K562 (cell line): ENCODE data around the gene VDR. TPM values are rescaled to one million over a fixed set of nuclear protein-coding genes. Genes with fewer than 3 reads are reported as not detected.
A peak's percentile ranks its signal among the peaks of the same experiment; 100 is the strongest.

Experiments used
- ARID1B ChIP-seq: fragments of 450-650 bp; IDR thresholded peaks from 2 replicates; pipeline ENCODE4 v1.6.1; 2016; ENCODE audit warnings: antibody characterized with exemption, mild to moderate bottlenecking, inconsistent platforms
- BRD9 ChIP-seq: fragments of 450-650 bp; IDR thresholded peaks from 2 replicates; pipeline ENCODE4 v1.6.1; 2018; ENCODE audit warnings: low read depth; ENCODE audit not compliant: partially characterized antibody
- HDAC2 ChIP-seq: fragments of 450-650 bp; IDR thresholded peaks from 2 replicates; pipeline ENCODE4 v1.6.1; 2016; ENCODE audit warnings: mild to moderate bottlenecking
- NBN ChIP-seq: fragments of 450-650 bp; IDR thresholded peaks from 2 replicates; pipeline ENCODE4 v1.6.1; 2016; ENCODE audit warnings: low read depth, mild to moderate bottlenecking
- NFRKB ChIP-seq: fragments of 450-650 bp; IDR thresholded peaks from 2 replicates; pipeline ENCODE4 v1.6.1; 2016; ENCODE audit warnings: low read depth
- RBBP5 ChIP-seq: fragments of 200-600 bp; sonication (generic); IDR thresholded peaks from 2 replicates; pipeline ENCODE4 v1.6.1; 2012; ENCODE audit warnings: borderline replicate concordance, mild to moderate bottlenecking, low read length, control low read depth, inconsistent platforms; ENCODE audit not compliant: insufficient read depth, poor library complexity, severe bottlenecking
- SIN3B ChIP-seq: fragments of 450-650 bp; IDR thresholded peaks from 2 replicates; pipeline ENCODE4 v1.6.1; 2017; ENCODE audit warnings: low read depth, mild to moderate bottlenecking, moderate library complexity
- SMAD4 ChIP-seq: fragments of 250-450 bp; sonication (Bioruptor Pico); conservative IDR thresholded peaks from 2 replicates; pipeline ENCODE4 v1.8.0; 2021; ENCODE audit warnings: inconsistent platforms, mild to moderate bottlenecking, moderate library complexity
- SRF ChIP-seq, 2 experiments: fragments of 250-450, 450-650 bp in 1 of 2; sonication (Bioruptor Pico) in 1 of 2; sonication (generic) in 1 of 2; formaldehyde crosslinking; IDR thresholded peaks; 2 replicates each; pipeline versions ENCODE4 v1.5.0 to v1.5.1; 2020 to 2022; ENCODE audit warnings: mild to moderate bottlenecking in 1 of 2, missing genetic modification reagents in 1 of 2
- SUPT5H ChIP-seq: fragments of 450-650 bp; IDR thresholded peaks from 2 replicates; pipeline ENCODE4 v1.6.1; 2016
- TAF1 ChIP-seq: IDR thresholded peaks from 2 replicates; pipeline ENCODE4 v1.6.1; 2011; ENCODE audit warnings: mild to moderate bottlenecking, low read length, moderate library complexity; ENCODE audit not compliant: insufficient read depth, control insufficient read depth, severe bottlenecking; ENCODE audit errors: extremely low read depth
- U2AF2 ChIP-seq: fragments of 200-400 bp; formaldehyde crosslinking; optimal IDR thresholded peaks from 2 replicates; pipeline ENCODE3; 2017; ENCODE audit warnings: low read depth, mild to moderate bottlenecking, low read length
- YY1 ChIP-seq, 3 experiments: IDR thresholded peaks; 2 replicates each; pipeline ENCODE4 v1.6.1; 2011; ENCODE audit warnings: low read length in 2 of 3, mild to moderate bottlenecking in 2 of 3, moderate library complexity in 2 of 3, borderline replicate concordance in 1 of 3, control low read depth in 1 of 3, low read depth in 1 of 3; ENCODE audit not compliant: insufficient read depth in 3 of 3, insufficient replicate concordance in 2 of 3, control insufficient read depth in 1 of 3, insufficient read length in 1 of 3; ENCODE audit errors: extremely low read depth in 1 of 3
- ZBTB2 ChIP-seq: fragments of 450-650 bp; IDR thresholded peaks from 2 replicates; pipeline ENCODE4 v1.6.1; 2016; ENCODE audit warnings: antibody characterized with exemption
- ZKSCAN8 ChIP-seq: fragments of 200-800 bp; sonication (Bioruptor generic); IDR thresholded peaks from 2 replicates; pipeline ENCODE4 v1.6.1; 2016; ENCODE audit warnings: missing genetic modification characterization, missing compliant biosample characterization
- ZNF644 ChIP-seq: fragments of 200-800 bp; sonication (Bioruptor generic); IDR thresholded peaks from 2 replicates; pipeline ENCODE4 v1.6.1; 2016; ENCODE audit warnings: low read depth, missing genetic modification characterization, missing compliant biosample characterization
- ZNF740 ChIP-seq, 3 experiments: fragments of 200-800 bp in 1 of 3; sonication (Bioruptor generic) in 1 of 3; sonication (generic) in 1 of 3; formaldehyde crosslinking in 1 of 3; IDR thresholded peaks; 2 replicates each; pipeline versions ENCODE4 v1.6.1 to v1.8.0; 2016 to 2022; ENCODE audit warnings: mild to moderate bottlenecking in 2 of 3, missing compliant biosample characterization in 2 of 3, missing genetic modification characterization in 2 of 3, missing genetic modification reagents in 1 of 3
- ZNF785 ChIP-seq: fragments of 250-450 bp; sonication (Bioruptor Pico); IDR thresholded peaks from 2 replicates; pipeline ENCODE4 v1.4.0; 2020; ENCODE audit warnings: mild to moderate bottlenecking
- polyA plus RNA-seq, 8 experiments: library from polyadenylated mRNA; depleted of rRNA in 4 of 8; stranded (reverse) in 5 of 8; unstranded in 3 of 8; fragments of >200 nt; fragmentation: Nextera tagmentation in 2 of 8; fragmentation: Illumina TruSeq in 1 of 8; extraction: Ambion mirVana in 2 of 8; extraction: Trizol in 1 of 8; gene quantifications; 2 replicates each; pipeline versions ENCODE4 v1.2.1 to v1.2.3, GENCODE V29; 2011 to 2014; ENCODE audit warnings: inconsistent platforms in 1 of 8, missing spikeins in 1 of 8
- total RNA-seq, 7 experiments: library from RNA; depleted of rRNA in 6 of 7; stranded (reverse); fragments of >200 nt in 6 of 7; fragmentation: Illumina TruSeq in 2 of 7; extraction: Trizol in 2 of 7; gene quantifications; 2 replicates each; pipeline versions ENCODE4 v1.2.1 to v1.2.3, GENCODE V29; 2011 to 2021; ENCODE audit warnings: low replicate concordance in 1 of 7
- TF ChIP-seq, protein P1 (sequence below), 2 experiments: IDR thresholded peaks; 2 replicates each; pipeline ENCODE4 v1.6.1; 2012; ENCODE audit warnings: improper control_type of control experiment in 2 of 2, low read depth in 2 of 2, low read length in 2 of 2, borderline replicate concordance in 1 of 2

VDR gene
- total and polyA plus RNA-seq, 9 of the 15 experiments (the other 6 are each of a cell fraction or from before 2014, with no cell fraction given) = 0.61 to 4.8 (median 2.0) TPM

DNA sequence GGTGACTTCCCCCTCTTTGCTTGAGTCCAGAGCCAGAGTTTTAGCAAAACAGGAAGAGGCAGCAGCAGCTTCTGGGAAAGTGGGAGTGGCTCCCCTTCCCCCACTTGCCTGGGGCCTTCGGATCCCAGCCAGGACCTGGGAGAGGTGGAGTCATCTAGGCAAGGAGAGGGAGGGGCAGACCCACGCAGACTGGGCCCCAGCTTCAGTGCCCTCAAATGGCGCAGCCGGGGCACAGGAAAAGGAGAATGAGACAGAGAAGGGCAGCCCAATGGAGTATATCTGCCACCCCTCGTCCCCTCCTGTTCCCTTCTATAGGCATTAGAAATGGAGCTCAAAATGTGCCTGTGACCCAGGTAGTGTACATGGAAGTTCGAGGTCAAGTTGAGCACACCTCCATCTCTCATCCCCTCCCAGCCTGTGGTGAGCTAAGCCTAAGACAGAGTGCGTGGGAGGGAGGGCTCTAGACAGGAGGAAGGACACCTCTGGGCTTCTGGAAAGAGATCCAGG, 75.8 kb downstream of the VDR start (continued):
- TF ChIP-seq, protein P1, sequence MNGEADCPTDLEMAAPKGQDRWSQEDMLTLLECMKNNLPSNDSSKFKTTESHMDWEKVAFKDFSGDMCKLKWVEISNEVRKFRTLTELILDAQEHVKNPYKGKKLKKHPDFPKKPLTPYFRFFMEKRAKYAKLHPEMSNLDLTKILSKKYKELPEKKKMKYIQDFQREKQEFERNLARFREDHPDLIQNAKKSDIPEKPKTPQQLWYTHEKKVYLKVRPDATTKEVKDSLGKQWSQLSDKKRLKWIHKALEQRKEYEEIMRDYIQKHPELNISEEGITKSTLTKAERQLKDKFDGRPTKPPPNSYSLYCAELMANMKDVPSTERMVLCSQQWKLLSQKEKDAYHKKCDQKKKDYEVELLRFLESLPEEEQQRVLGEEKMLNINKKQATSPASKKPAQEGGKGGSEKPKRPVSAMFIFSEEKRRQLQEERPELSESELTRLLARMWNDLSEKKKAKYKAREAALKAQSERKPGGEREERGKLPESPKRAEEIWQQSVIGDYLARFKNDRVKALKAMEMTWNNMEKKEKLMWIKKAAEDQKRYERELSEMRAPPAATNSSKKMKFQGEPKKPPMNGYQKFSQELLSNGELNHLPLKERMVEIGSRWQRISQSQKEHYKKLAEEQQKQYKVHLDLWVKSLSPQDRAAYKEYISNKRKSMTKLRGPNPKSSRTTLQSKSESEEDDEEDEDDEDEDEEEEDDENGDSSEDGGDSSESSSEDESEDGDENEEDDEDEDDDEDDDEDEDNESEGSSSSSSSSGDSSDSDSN (IDR thresholded peaks at IDR 0.05; ENCODE audit: borderline replicate concordance in 1 of 2, low read depth in 2 of 2, low read length in 2 of 2) = no peak
- TF ChIP-seq SMAD4 (CRISPR knock-in tag) = peak; percentile 64; the same call in 1 of the 2 replicates
- TF ChIP-seq SUPT5H = peak; percentile 57
- peak; percentile 27; the same call in 1 of the 2 replicates for TF ChIP-seq ZNF644
- TF ChIP-seq ZNF785 (CRISPR knock-in tag) = no peak
- TF ChIP-seq ZBTB2 = peak; percentile 30; the same call in 1 of the 2 replicates
- 0 out of 2 replicates have a peak, but pooled peaks have one; percentile 43 for TF ChIP-seq ARID1B
- TF ChIP-seq TAF1 = peak; percentile 36
- peak; percentile 83 for TF ChIP-seq HDAC2
- TF ChIP-seq YY1 (IDR thresholded peaks at IDR 0.05; ENCODE audit: borderline replicate concordance in 1 of 3, control insufficient read depth in 1 of 3, extremely low read depth in 1 of 3, insufficient read depth in 3 of 3, insufficient read length in 1 of 3, insufficient replicate concordance in 2 of 3, low read depth in 1 of 3, low read length in 2 of 3) = peak in 1 of 3 experiments; percentile 14
- no peak for TF ChIP-seq SRF (CRISPR knock-in tag; IDR thresholded peaks at IDR 0.05)
- TF ChIP-seq ZNF740 (CRISPR knock-in tag; IDR thresholded peaks at IDR 0.05) = no peak
- TF ChIP-seq ZNF740 (tag; IDR thresholded peaks at IDR 0.05) = no peak
- 0 out of 2 replicates have a peak, but pooled peaks have one; percentile 35 for TF ChIP-seq ZKSCAN8 (CRISPR knock-in tag)
- peak; percentile 65; the same call in 1 of the 2 replicates for TF ChIP-seq NFRKB
- peak; percentile 23 for TF ChIP-seq BRD9
- no peak for TF ChIP-seq NBN
- TF ChIP-seq RBBP5 = peak; percentile 42
- no peak for TF ChIP-seq U2AF2
- no peak for TF ChIP-seq SIN3B
